Neuronal stem cell (in vitro differentiated cells): ENCODE results near the gene ABCD4.

Experiments used
- DNase-seq: peaks from one replicate; pipeline ENCODE4 v3.0.0-alpha.2; 2013; ENCODE audit warnings: low spot score
- H2AFZ ChIP-seq: one replicate; pipeline ENCODE4 v1.6.1; 2013; ENCODE audit warnings: mild to moderate bottlenecking, low read length, inconsistent platforms
- H2AK5ac ChIP-seq: 2 replicates; pipeline ENCODE4 v1.6.1; 2013; ENCODE audit warnings: low read depth, mild to moderate bottlenecking, inconsistent platforms, low read length, moderate library complexity, mixed read lengths
- H2BK120ac ChIP-seq: 2 replicates; pipeline ENCODE4 v1.6.1; 2013; ENCODE audit warnings: low read depth, mild to moderate bottlenecking, inconsistent platforms, low read length, moderate library complexity, mixed read lengths
- H2BK12ac ChIP-seq: one replicate; pipeline ENCODE4 v1.6.1; 2013; ENCODE audit warnings: low read length, inconsistent platforms
- H2BK15ac ChIP-seq: 2 replicates; pipeline ENCODE4 v1.6.1; 2013; ENCODE audit warnings: mild to moderate bottlenecking, low read length, inconsistent platforms, mixed read lengths
- H2BK5ac ChIP-seq: one replicate; pipeline ENCODE4 v1.6.1; 2013; ENCODE audit warnings: inconsistent platforms, mild to moderate bottlenecking, low read length, moderate library complexity
- H3K14ac ChIP-seq: one replicate; pipeline ENCODE4 v1.6.1; 2013; ENCODE audit warnings: low read length, inconsistent platforms
- H3K18ac ChIP-seq: 2 replicates; pipeline ENCODE4 v1.6.1; 2013; ENCODE audit warnings: low read length, inconsistent platforms
- H3K23ac ChIP-seq: 2 replicates; pipeline ENCODE4 v1.6.1; 2013; ENCODE audit warnings: low read depth, mild to moderate bottlenecking, mixed read lengths, low read length, inconsistent platforms; ENCODE audit not compliant: poor library complexity
- H3K27ac ChIP-seq: replicated peaks from 3 replicates; pipeline ENCODE4 v1.5.1; 2013; ENCODE audit warnings: low read length, inconsistent platforms
- H3K27me3 ChIP-seq, 3 experiments: 2 replicates each; pipeline ENCODE4 v1.6.1; 2013; ENCODE audit warnings: low read length in 3 of 3, mild to moderate bottlenecking in 2 of 3, inconsistent platforms in 1 of 3, low read depth in 1 of 3, mixed read lengths in 1 of 3, moderate library complexity in 1 of 3; ENCODE audit not compliant: control insufficient read depth in 3 of 3, insufficient read depth in 3 of 3
- H3K36me3 ChIP-seq, 2 donors: replicated peaks in 1 of 2; 2 replicates each; pipeline ENCODE4 v1.6.1; 2013; ENCODE audit warnings: low read length in 2 of 2; ENCODE audit not compliant: control insufficient read depth in 2 of 2, insufficient read depth in 2 of 2
- H3K4ac ChIP-seq: 2 replicates; pipeline ENCODE4 v1.6.1; 2013; ENCODE audit warnings: inconsistent platforms, mild to moderate bottlenecking, low read length, moderate library complexity
- H3K4me1 ChIP-seq, 2 donors: 1 replicate in 1 of 2; 2 replicates in 1 of 2; pipeline ENCODE4 v1.6.1; 2013; ENCODE audit warnings: low read length in 2 of 2, low read depth in 1 of 2; ENCODE audit not compliant: control insufficient read depth in 2 of 2, insufficient read depth in 1 of 2
- H3K4me2 ChIP-seq: one replicate; pipeline ENCODE4 v1.6.1; 2013; ENCODE audit warnings: mild to moderate bottlenecking, low read length, inconsistent platforms; ENCODE audit not compliant: insufficient read depth, poor library complexity, severe bottlenecking
- H3K4me3 ChIP-seq, 2 donors: 2 replicates each; pipeline ENCODE4 v1.5.1; 2013; ENCODE audit warnings: low read length in 2 of 2, mild to moderate bottlenecking in 2 of 2, inconsistent platforms in 1 of 2, moderate library complexity in 1 of 2
- H3K79me1 ChIP-seq: one replicate; pipeline ENCODE4 v1.6.1; 2013; ENCODE audit warnings: low read depth, mild to moderate bottlenecking, inconsistent platforms, low read length, moderate library complexity
- H3K9ac ChIP-seq: one replicate; pipeline ENCODE4 v1.6.1; 2013; ENCODE audit warnings: mild to moderate bottlenecking, low read depth, low read length, inconsistent platforms; ENCODE audit not compliant: poor library complexity
- H3K9me3 ChIP-seq, 2 donors: replicated peaks in 1 of 2; 2 replicates each; pipeline versions ENCODE3 to v1.6.1; 2013; ENCODE audit warnings: low read length in 2 of 2, mild to moderate bottlenecking in 2 of 2, inconsistent platforms in 1 of 2, low read depth in 1 of 2, mixed read lengths in 1 of 2, moderate library complexity in 1 of 2; ENCODE audit not compliant: control insufficient read depth in 2 of 2, insufficient read depth in 1 of 2
- H4K8ac ChIP-seq: one replicate; pipeline ENCODE4 v1.6.1; 2013; ENCODE audit warnings: low read depth, mild to moderate bottlenecking, inconsistent platforms, low read length, moderate library complexity
- H4K91ac ChIP-seq: one replicate; pipeline ENCODE4 v1.6.1; 2013; ENCODE audit warnings: low read length, low read depth, mild to moderate bottlenecking, inconsistent platforms; ENCODE audit not compliant: poor library complexity
- WGBS, 2 donors: extraction: QIAGEN DNeasy Blood & Tissue Kit; methylation state at CpG; one replicate each; pipeline ENCODE4 v1.1.7; 2013; ENCODE audit warnings: missing lambda C conversion rate in 2 of 2, mixed read lengths in 1 of 2; ENCODE audit not compliant: insufficient read length in 2 of 2, insufficient replicate concordance in 1 of 2; ENCODE audit errors: extremely low coverage in 2 of 2; 5-methylcytosine and 5-hydroxymethylcytosine counted together

The ABCD4 gene

DNA sequence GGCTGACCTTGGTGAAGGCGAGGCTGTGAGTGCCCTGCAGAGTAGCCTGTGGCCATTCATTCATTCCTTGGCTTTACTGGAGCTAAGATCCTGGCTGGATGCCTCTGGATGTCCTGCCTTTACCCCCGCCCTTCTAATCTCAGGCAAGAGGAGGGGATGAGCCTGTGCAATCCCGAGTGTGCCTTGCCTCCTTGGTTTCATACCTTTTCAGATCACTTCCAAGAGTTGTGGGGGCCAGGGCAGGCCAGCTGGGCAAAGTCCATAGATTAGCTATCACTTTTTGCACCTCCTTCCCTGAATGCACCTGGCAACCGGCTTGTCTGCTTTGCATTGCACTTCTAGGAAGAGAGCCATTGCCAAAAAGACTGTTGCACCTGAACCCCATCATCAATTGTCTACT, 47.0 kb upstream of the ABCD4 start:
- Histone ChIP-seq H3K4me2 (peak overlapping the region; percentile 27), H3K14ac (no peak overlapping the region), H2BK15ac (peak overlapping the region; percentile 95), H4K91ac (no peak overlapping the region), H3K4me3 (no peak overlapping the region), H3K9ac (no peak overlapping the region), H3K4ac (no peak overlapping the region), H3K36me3 (no peaks in the 10 kb centered on the region), H4K8ac (no peak overlapping the region), H3K9me3 (no peaks in the 10 kb centered on the region), H2BK12ac (peak overlapping the region; percentile 96), H3K27ac (no peak overlapping the region), H3K23ac (peak overlapping the region; percentile 58), H2BK5ac (no peak overlapping the region), H2AFZ (no peak overlapping the region), H2BK120ac (peak overlapping the region; percentile 95), H2AK5ac (peak overlapping the region; percentile 40), H3K18ac (peak overlapping the region; percentile 58), H3K27me3 (peaks cover 0 to 32% (median 0%) of the 10 kb centered on the region in 3 experiments), H3K4me1 (peaks cover 5 to 32% of the 10 kb centered on the region in 2 donors), H3K79me1 (no peaks in the 10 kb centered on the region)
- no peak for DNase-seq
- no CpG with 5 or more reads among the region's 4 CpGs for WGBS, 2 donors

GRCh38 chr14:74348735-74349463, 46.2 kb upstream of the ABCD4 start:
- no peaks in the 10 kb centered on the region for H3K79me1 ChIP-seq
- WGBS, 2 donors = no CpG with 5 or more reads among the region's 17 CpGs
- H3K9ac ChIP-seq = peak overlapping the region; percentile 53
- peak overlapping the region; percentile 95 for H2BK120ac ChIP-seq
- no peaks in the 10 kb centered on the region for H3K36me3 ChIP-seq
- H2BK15ac ChIP-seq = peak overlapping the region; percentile 95
- peak overlapping the region in 1 of 2 donors; percentile 65 for H3K4me3 ChIP-seq
- H2AK5ac ChIP-seq = peak overlapping the region; percentile 40
- H2BK5ac ChIP-seq = peak overlapping the region; percentile 20
- no peaks in the 10 kb centered on the region for H3K9me3 ChIP-seq
- peak overlapping the region; percentile 73 for H2AFZ ChIP-seq
- H4K91ac ChIP-seq = peak overlapping the region; percentile 80
- no peak for DNase-seq
- peak overlapping the region; percentile 37 for H3K4me2 ChIP-seq
- H3K14ac ChIP-seq = no peak overlapping the region
- peaks cover 5 to 32% of the 10 kb centered on the region in 2 donors for H3K4me1 ChIP-seq
- peak overlapping the region; percentile 58 for H3K23ac ChIP-seq
- H3K4ac ChIP-seq = peak overlapping the region; percentile 43
- no peak overlapping the region for H3K27ac ChIP-seq
- peak overlapping the region; percentile 88 for H3K18ac ChIP-seq
- peak overlapping the region; percentile 93 for H4K8ac ChIP-seq
- peak overlapping the region; percentile 96 for H2BK12ac ChIP-seq
- H3K27me3 ChIP-seq = peaks cover 0 to 32% (median 0%) of the 10 kb centered on the region in 3 experiments

- Histone ChIP-seq H3K23ac (peak within 1 kb of the TSS; percentile 58), H3K27me3 (peaks cover 0 to 32% (median 0%) of the 10 kb centered on the region in 3 experiments), H4K91ac (peak within 1 kb of the TSS; percentile 80), H3K4me2 (peak within 1 kb of the TSS; percentile 37), H2BK5ac (peak within 1 kb of the TSS; percentile 45), H2BK120ac (peak within 1 kb of the TSS; percentile 95), H4K8ac (peak within 1 kb of the TSS; percentile 93), H3K4me3 (peak within 1 kb of the TSS in 1 of 2 donors; percentile 65), H3K36me3 (no peaks in the 10 kb centered on the region), H2BK15ac (peak within 1 kb of the TSS; percentile 95), H3K4ac (peak within 1 kb of the TSS; percentile 43), H3K27ac (peak within 1 kb of the TSS; percentile 2), H2AFZ (peak within 1 kb of the TSS; percentile 73), H3K18ac (peak within 1 kb of the TSS; percentile 88), H2AK5ac (peak within 1 kb of the TSS; percentile 40), H3K4me1 (peaks cover 5 to 32% of the 10 kb centered on the region in 2 donors), H3K14ac (peak within 1 kb of the TSS; percentile 56), H3K79me1 (no peaks in the 10 kb centered on the region), H2BK12ac (peak within 1 kb of the TSS; percentile 96), H3K9ac (peak within 1 kb of the TSS; percentile 53), H3K9me3 (no peaks in the 10 kb centered on the region)
- no CpG with 5 or more reads among the region's 12 CpGs for WGBS, 2 donors
- no peak for DNase-seq
Observed at GRCh38 chr14:74348241-74348734, 45.6 kb upstream of the ABCD4 start, which contains the start of gene VRTN. TSS of gene VRTN (plus strand) at chr14:74348471. CDS start at chr14:74356784, 8,313 bp downstream.

DNA sequence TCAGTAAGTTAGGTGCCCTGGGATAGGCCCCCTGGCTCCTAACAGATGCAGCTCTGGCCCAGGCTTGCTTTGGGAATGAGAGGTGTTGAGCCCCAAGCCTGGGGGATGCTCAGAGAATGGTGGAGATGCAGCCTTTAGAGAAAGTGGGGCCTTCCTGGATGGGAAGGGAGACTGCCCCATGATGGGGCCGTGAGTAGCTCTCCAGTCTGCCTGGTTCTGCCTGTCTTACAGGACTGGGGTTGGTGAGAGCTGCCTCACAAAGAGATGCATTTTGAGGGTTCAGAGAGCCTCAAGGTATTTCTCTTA, 45.0 kb upstream of the ABCD4 start:
- H2BK120ac ChIP-seq = peak overlapping the region; percentile 35

More for the DNA sequence above, 45.0 kb upstream of the ABCD4 start:
- no peaks in the 10 kb centered on the region for H3K36me3 ChIP-seq
- WGBS, 2 donors = no CpG with 5 or more reads among the region's 1 CpG
- peak overlapping the region; percentile 2 for H2BK12ac ChIP-seq
- DNase-seq = no peak
- no peak overlapping the region for H3K4me3 ChIP-seq
- H3K79me1 ChIP-seq = no peaks in the 10 kb centered on the region
- H3K9me3 ChIP-seq = no peaks in the 10 kb centered on the region
- peak overlapping the region; percentile 95 for H2BK15ac ChIP-seq
- peak overlapping the region; percentile 56 for H3K14ac ChIP-seq
- H2AFZ ChIP-seq = peak overlapping the region; percentile 73
- H4K8ac ChIP-seq = no peak overlapping the region
- peaks cover 5 to 32% of the 10 kb centered on the region in 2 donors for H3K4me1 ChIP-seq
- H3K27ac ChIP-seq = no peak overlapping the region
- H3K9ac ChIP-seq = peak overlapping the region; percentile 31
- peak overlapping the region; percentile 74 for H3K18ac ChIP-seq
- H3K4ac ChIP-seq = no peak overlapping the region
- no peak overlapping the region for H4K91ac ChIP-seq
- H2AK5ac ChIP-seq = peak overlapping the region; percentile 24
- peak overlapping the region; percentile 45 for H2BK5ac ChIP-seq
- H3K23ac ChIP-seq = peak overlapping the region; percentile 40
- H3K4me2 ChIP-seq = peak overlapping the region; percentile 37
- peaks cover 0 to 32% (median 0%) of the 10 kb centered on the region in 3 experiments for H3K27me3 ChIP-seq
